Measurements from ENCODE around the gene SH2B2.

GRCh38 chr7:102312317-102312716, 25.6 kb downstream of the SH2B2 start:
- TF ChIP-seq EZH2 (IDR thresholded peaks at IDR 0.05; ENCODE audit: insufficient read depth, poor library complexity, severe bottlenecking) (no peak), EZH2phosphoT487 (IDR thresholded peaks at IDR 0.05; ENCODE audit: insufficient read depth, low read depth) (no peak)
